Gastrocnemius medialis (tissue), 4 donors: ENCODE measurements around the gene SHF.

Experiments
- CTCF ChIP-seq, 5 experiments: fragments of 450-650 bp in 3 of 5; fragments of 200-600 bp in 2 of 5; sonication (generic) in 2 of 5; IDR thresholded peaks in 4 of 5; conservative IDR thresholded peaks in 1 of 5; 1 replicate in 4 of 5; 2 replicates in 1 of 5; pipeline ENCODE4 v1.5.1; 2016 to 2019; ENCODE audit warnings: antibody characterized with exemption in 5 of 5, mild to moderate bottlenecking in 3 of 5, moderate library complexity in 3 of 5
- POLR2A ChIP-seq, 2 donors: fragments of 450-650 bp; IDR thresholded peaks; one replicate each; pipeline ENCODE4 v1.6.1; 2017; ENCODE audit warnings: antibody characterized with exemption in 2 of 2, mild to moderate bottlenecking in 2 of 2, moderate library complexity in 2 of 2

- TF ChIP-seq CTCF (IDR thresholded peaks at IDR 0.05 in 4 of 5, conservative IDR thresholded peaks at IDR 0.05 in 1 of 5) (no peak), POLR2A (IDR thresholded peaks at IDR 0.05) (no peak)
These were observed 17.9 kb downstream of the SHF start for GRCh38 chr15:45169608-45170480.
